GM18858 (cell line): Measurements from ENCODE around the gene GDF9.

Experiments used
- ATAC-seq: cut with Tn5 transposase; IDR thresholded peaks from one replicate; pipeline ENCODE4 v1.9.1; 2021; ENCODE audit not compliant: unreplicated experiment

The GDF9 gene

DNA sequence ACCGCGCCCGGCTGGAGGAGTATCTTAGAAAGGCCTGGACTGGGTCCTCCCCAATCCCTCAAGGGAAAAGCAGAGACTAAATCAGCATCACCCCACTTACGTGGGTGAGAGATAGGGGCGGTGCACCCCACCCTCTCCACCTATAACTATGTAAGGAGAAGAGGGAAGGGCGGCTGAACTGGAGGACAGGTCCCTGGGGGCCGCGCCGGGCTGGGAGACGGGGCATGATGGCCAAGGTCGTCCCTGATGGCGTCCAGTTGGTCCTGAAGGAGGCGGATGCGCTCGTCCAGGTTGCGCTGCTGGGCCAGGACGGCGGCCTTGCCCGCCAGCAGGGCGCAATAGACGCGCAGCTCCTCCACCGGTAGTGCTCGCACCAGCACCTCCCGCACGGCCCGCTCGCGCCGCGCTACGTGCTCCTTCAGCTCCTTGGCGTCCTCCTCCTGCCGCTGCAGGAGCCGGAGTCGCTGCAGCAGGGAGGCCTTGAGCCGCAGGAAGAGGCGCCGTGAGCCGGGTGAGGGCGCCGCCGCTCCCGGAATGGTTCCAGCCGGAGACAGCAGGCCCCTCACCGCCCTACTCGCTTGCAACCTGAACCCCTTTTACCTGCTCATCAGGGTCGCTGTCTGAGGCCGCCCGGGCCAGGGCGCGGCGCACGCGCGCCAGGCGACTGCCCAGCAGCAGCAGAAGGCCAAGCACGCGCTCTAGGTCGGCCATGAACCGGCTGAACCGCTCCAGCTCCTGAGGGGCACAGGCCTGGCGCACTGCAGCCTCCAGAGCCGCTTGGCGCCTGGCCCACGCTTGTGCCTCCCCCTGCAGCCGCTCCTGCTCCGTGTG is 43.4 kb downstream of the GDF9 start:
- ATAC-seq = no peak

DNA sequence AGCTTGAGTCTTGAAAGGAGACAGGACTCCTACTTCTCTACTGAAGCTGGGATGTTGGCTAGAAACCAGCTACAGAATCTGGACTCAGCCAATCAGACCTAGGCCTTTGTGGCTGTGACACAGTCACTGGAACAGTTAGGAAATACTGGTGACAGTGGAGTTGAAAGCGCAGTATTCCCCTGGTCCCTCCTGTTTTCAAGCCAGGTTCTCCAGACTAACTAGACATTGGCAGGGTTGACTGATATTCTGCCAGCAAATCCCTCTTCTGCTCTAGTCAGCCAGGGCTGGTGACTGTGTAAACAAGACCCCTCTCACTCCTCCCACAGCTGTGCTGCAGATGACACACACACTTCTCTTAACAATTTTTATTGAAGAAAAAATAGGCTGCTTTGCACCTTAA is 44.5 kb downstream of the GDF9 start:
- ATAC-seq = no peak

- no peak for ATAC-seq
These were observed 44.9 kb downstream of the GDF9 start for GRCh38 chr5:132821350-132821749.

- ATAC-seq = peak; percentile 40
These were observed 46.0 kb downstream of the GDF9 start for GRCh38 chr5:132820162-132820754.

GRCh38 chr5:132819468-132819867 is 46.8 kb downstream of the GDF9 start:
- no peak for ATAC-seq

- no peak for ATAC-seq
These were observed 49.3 kb downstream of the GDF9 start for GRCh38 chr5:132817011-132817410.

DNA sequence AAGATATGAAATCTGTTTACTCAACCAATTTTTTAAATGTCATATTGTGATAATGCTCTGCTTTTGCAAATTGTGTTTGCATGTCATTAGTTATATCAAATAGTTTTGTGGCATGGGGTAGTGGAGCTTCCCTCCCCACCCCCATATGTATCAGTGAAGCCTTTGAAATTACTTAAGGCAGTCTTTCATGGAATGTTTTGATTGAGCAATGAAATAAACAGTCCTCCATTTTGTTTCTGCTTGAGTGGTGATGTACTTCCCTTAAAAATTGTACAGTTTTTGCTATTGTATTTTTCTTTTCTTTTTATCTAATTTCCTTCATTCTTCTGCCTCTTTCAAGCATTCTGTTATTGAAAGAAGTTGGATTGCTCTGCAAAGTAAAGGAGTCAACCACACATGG is 49.7 kb downstream of the GDF9 start:
- ATAC-seq = no peak

DNA sequence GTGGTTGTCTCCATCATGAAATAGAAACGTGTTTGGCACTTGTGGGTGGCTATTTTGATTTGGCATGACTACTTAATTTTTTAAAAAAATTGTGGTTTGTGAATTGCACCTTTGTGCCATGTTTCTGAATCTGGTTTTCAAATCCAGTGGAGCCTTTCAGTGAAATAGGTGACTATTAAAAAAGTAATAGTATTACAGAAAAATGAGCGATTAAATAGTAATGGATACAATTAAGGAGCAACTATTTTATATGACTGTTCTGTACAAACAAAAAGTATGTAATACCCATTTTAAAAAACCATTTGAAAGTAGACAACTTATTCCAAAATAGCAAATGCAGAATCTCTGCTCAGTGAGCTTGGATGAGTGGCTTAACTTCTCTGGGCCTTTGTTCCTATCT is 50.2 kb downstream of the GDF9 start:
- ATAC-seq = no peak

DNA sequence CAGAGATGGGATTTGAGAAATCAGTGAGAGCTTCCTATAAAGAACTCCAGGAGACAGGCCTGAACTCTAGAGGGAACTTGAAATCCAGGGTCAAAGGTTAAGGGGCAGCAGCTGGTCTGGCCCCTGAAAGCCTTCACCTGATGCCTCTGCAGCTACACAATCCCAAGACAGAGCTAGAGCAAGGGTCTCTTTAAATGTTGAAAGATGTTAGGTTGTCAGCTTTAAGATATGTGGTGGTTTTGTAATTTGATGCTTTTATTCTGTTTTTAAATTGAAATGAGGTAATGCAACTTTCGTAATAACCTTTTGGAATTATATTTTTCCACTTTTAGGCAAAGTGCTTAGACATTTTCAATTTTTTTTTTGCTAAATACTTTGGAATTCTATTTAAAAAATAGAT is 50.8 kb downstream of the GDF9 start:
- ATAC-seq = no peak

DNA sequence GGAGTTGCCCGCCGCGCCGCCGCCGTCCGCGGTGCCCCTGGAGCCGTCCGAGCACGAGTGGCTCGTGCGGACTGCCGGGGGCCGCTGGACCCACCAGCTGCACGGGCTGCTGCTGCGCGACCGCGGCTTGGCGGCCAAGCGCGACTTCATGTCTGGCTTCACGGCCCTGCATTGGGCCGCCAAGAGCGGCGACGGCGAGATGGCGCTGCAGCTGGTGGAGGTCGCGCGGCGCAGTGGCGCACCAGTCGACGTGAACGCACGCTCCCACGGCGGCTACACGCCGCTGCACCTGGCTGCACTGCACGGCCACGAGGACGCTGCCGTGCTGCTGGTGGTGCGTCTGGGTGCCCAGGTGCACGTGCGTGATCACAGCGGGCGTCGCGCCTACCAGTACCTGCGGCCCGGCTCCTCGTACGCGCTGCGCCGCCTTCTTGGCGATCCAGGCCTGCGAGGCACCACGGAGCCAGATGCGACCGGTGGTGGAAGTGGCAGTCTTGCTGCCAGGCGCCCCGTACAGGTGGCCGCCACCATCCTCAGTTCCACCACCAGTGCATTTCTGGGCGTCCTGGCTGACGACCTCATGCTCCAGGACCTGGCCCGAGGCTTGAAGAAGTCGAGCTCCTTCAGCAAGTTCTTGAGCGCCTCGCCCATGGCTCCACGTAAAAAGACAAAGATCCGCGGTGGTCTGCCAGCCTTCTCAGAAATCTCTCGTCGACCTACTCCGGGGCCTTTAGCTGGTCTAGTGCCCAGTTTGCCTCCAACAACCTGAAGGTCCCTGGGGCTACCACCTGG is 51.6 kb downstream of the GDF9 start:
- no peak for ATAC-seq

DNA sequence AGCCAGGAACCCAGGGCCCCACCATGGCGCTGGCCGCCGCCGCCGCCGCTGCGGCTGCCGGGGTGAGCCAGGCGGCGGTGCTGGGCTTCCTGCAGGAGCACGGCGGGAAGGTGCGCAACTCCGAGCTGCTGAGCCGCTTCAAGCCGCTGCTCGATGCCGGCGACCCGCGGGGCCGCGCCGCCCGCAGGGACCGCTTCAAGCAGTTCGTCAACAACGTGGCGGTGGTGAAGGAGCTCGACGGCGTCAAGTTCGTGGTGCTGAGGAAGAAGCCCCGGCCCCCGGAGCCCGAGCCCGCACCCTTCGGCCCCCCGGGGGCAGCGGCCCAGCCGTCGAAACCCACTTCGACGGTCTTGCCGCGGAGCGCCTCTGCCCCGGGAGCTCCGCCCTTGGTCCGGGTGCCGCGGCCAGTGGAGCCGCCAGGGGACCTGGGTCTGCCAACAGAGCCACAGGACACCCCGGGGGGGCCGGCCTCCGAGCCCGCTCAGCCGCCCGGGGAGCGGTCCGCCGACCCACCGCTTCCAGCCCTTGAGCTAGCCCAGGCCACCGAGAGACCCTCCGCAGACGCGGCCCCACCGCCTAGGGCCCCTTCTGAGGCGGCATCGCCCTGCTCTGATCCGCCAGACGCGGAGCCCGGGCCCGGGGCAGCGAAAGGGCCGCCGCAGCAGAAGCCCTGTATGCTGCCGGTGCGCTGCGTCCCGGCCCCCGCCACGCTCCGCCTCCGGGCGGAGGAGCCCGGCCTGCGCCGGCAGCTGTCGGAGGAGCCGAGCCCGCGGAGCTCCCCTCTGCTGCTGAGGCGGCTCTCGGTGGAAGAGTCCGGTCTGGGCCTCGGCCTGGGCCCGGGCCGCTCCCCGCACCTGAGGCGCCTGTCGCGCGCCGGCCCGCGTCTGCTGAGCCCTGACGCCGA is 52.4 kb downstream of the GDF9 start:
- ATAC-seq = no peak

DNA sequence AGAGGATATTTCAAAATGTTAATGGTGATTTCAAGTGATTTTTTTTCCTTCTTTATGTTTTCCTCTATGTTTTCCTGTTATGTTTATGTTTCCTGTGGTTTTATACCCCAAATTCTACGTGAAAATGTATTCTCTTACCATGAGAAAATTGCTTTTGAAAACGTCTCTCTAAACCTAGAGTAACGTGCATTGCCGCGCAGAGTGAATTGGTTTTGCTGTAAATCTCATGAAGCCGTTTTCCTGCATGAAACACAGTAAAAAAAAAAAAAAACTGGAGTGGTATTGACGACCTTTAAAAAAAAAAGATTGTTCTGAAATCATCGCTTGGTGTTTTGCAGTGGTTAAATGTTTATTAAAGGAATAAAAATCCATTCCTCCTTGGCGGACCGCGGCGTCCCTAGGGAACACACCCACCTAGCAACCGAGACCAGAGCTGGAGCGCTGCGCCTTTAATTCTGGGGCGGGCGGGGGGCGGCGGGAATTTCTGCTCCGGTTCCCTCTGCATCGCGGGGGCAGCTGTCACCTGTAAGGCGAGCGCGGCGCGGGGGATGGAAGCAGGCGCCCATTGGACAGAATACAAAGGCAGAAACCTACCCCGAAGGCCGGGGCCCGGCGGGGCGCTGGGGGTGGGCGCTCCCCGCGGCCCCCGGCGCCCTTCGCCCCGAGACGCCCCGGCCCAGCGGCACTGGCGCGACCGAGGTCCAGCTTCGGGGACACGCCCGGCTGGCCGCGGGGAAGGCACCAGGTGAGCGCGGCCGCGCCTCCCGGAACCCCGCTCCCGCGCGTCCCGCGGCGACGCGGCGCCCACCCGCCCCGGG is 53.3 kb downstream of the GDF9 start, which contains the start of gene SOWAHA:
Gene SOWAHA, plus strand, starts transcription at position 522 of the 818 bp plus-strand sequence. CDS start 320 bp downstream, outside the sequence.
- no peak for ATAC-seq

GRCh38 chr5:132812123-132812765 is 54.0 kb downstream of the GDF9 start:
- ATAC-seq = no peak
